Lower lobe of right lung (tissue), 2 donors: ENCODE measurements around the gene CFAP77. TPM values are rescaled to one million over a fixed set of nuclear protein-coding genes. Genes with fewer than 3 reads are reported as not detected.
A peak's percentile ranks its signal among the peaks of the same experiment; 100 is the strongest.

ENCODE experiments used
- ATAC-seq, 2 donors: fragments of 200-7000 bp; cut with Tn5 transposase; one replicate each; pipeline ENCODE4 v1.9.1; 2020 to 2022; ENCODE audit warnings: mild to moderate bottlenecking in 2 of 2, moderate library complexity in 2 of 2
- DNase-seq: peaks from one replicate; pipeline ENCODE4 v3.0.0-alpha.2; 2020
- H3K27ac ChIP-seq: fragments of 200-600 bp; one replicate; pipeline ENCODE4 v1.8.0; 2022
- H3K27me3 ChIP-seq: fragments of 200-600 bp; one replicate; pipeline ENCODE4 v1.8.0; 2022; ENCODE audit warnings: low read depth
- H3K36me3 ChIP-seq: fragments of 200-600 bp; one replicate; pipeline ENCODE4 v1.8.0; 2022; ENCODE audit warnings: mild to moderate bottlenecking
- H3K4me1 ChIP-seq: fragments of 200-600 bp; one replicate; pipeline ENCODE4 v1.8.0; 2022
- H3K4me3 ChIP-seq: fragments of 200-600 bp; one replicate; pipeline ENCODE4 v1.8.0; 2022; ENCODE audit warnings: mild to moderate bottlenecking
- H3K9me3 ChIP-seq: fragments of 200-600 bp; one replicate; pipeline ENCODE4 v1.8.0; 2022
- CTCF ChIP-seq: fragments of 200-600 bp; IDR thresholded peaks from one replicate; pipeline ENCODE4 v1.8.0; 2022; ENCODE audit warnings: antibody characterized with exemption, mild to moderate bottlenecking
- intact Hi-C: fragments of 100-400 bp; cut with DNase I; formaldehyde crosslinking; loops from one replicate; pipeline ENCODE4 v1.11.0; 2022
- total RNA-seq: library from RNA; stranded (reverse); fragmentation: NEBNext Ultra II Directional; extraction: Animal tissue kit (Norgen Biotek cat#: 25700); gene quantifications from one replicate; pipeline ENCODE4 v1.2.1, GENCODE V29; 2021
- donor health status: DM: no; HTN: yes; CAD: no; lungs with severe emphysema.

CFAP77 gene
- total RNA-seq, 1 donor from 2014 or later: 3.7 TPM

GRCh38 chr9:132514821-132515220 lies 104.8 kb downstream of the CFAP77 start:
- Histone ChIP-seq H3K27me3 (peaks cover 32% of the 10 kb centered on the region), H3K27ac (no peak overlapping the region), H3K4me3 (no peak overlapping the region), H3K4me1 (no peaks in the 10 kb centered on the region), H3K36me3 (no peaks in the 10 kb centered on the region), H3K9me3 (no peaks in the 10 kb centered on the region)
- ATAC-seq (no peak), DNase-seq (no peak)
- intact Hi-C loops: no loop called here
- no peak for TF ChIP-seq CTCF

GRCh38 chr9:132516301-132516700 lies 106.3 kb downstream of the CFAP77 start:
- no peak overlapping the region for H3K4me3 ChIP-seq
- no peak for TF ChIP-seq CTCF
- DNase-seq (no peak), ATAC-seq (no peak)
- intact Hi-C loops: no loop called here
- H3K4me1 ChIP-seq: no peaks in the 10 kb centered on the region
- H3K36me3 ChIP-seq: no peaks in the 10 kb centered on the region
- no peaks in the 10 kb centered on the region for H3K9me3 ChIP-seq
- no peak overlapping the region for H3K27ac ChIP-seq
- H3K27me3 ChIP-seq: peaks cover 32% of the 10 kb centered on the region

- no peaks in the 10 kb centered on the region for H3K4me1 ChIP-seq
- TF ChIP-seq CTCF: no peak
- H3K27ac ChIP-seq: no peak overlapping the region
- H3K36me3 ChIP-seq: no peaks in the 10 kb centered on the region
- no peak overlapping the region for H3K4me3 ChIP-seq
- peaks cover 32% of the 10 kb centered on the region for H3K27me3 ChIP-seq
- no peak for DNase-seq
- no peak for ATAC-seq
- no peaks in the 10 kb centered on the region for H3K9me3 ChIP-seq
- intact Hi-C loops: no loop called here
Measured at GRCh38 chr9:132516911-132517310, 106.9 kb downstream of the CFAP77 start.

GRCh38 chr9:132517815-132518550 lies 108.0 kb downstream of the CFAP77 start:
- peak; percentile 20 for DNase-seq
- no peak for TF ChIP-seq CTCF
- Histone ChIP-seq H3K36me3 (no peaks in the 10 kb centered on the region), H3K27ac (no peak overlapping the region), H3K4me3 (no peak overlapping the region), H3K4me1 (no peaks in the 10 kb centered on the region), H3K27me3 (peaks cover 32% of the 10 kb centered on the region), H3K9me3 (no peaks in the 10 kb centered on the region)
- no peak for ATAC-seq
- intact Hi-C loops: no loop called here

- DNase-seq (peak; percentile 16), ATAC-seq (no peak)
- no peak for TF ChIP-seq CTCF
- Histone ChIP-seq H3K27ac (no peak overlapping the region), H3K27me3 (peaks cover 29% of the 10 kb centered on the region), H3K4me1 (no peaks in the 10 kb centered on the region), H3K9me3 (no peaks in the 10 kb centered on the region), H3K4me3 (no peak overlapping the region), H3K36me3 (no peaks in the 10 kb centered on the region)
- intact Hi-C loops: no loop called here
Measured at GRCh38 chr9:132518626-132519025, 108.6 kb downstream of the CFAP77 start.
